ENCODE measurements around the gene PPM1K. TPM values are rescaled to one million over a fixed set of nuclear protein-coding genes. Genes with fewer than 3 reads are reported as not detected.

PPM1K gene
- total RNA-seq, 1 donor from 2014 or later: 37.7 TPM

DNA sequence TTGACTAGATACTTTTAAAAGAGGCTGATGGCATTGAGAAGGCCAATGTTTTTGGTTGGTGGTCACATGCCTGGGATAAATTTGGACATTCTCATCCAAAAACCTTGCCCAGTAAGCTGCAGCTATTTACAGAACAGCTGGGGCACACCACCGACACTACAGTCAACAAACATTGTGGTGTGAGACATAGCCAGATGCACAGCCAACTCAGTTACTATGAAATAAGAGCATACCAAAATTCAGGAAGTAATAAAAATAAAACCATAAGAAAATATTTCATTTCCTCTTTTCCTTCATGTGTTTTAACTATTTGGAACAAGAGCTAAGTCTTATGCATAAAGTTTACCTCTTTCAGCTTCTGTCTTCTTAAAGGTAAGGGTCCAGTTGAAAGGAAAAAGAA, 8.8 kb downstream of the PPM1K start:
- no peaks in the 10 kb centered on the region for H3K27me3 ChIP-seq
- peaks cover 6% of the 10 kb centered on the region for H3K4me1 ChIP-seq
- intact Hi-C loops (cut with DNase I): no loop called here
- no peak for DNase-seq
- peaks cover 6% of the 10 kb centered on the region for H3K36me3 ChIP-seq
- H3K9me3 ChIP-seq: no peaks in the 10 kb centered on the region
- H3K4me3 ChIP-seq: no peak overlapping the region
- TF ChIP-seq, protein P1, sequence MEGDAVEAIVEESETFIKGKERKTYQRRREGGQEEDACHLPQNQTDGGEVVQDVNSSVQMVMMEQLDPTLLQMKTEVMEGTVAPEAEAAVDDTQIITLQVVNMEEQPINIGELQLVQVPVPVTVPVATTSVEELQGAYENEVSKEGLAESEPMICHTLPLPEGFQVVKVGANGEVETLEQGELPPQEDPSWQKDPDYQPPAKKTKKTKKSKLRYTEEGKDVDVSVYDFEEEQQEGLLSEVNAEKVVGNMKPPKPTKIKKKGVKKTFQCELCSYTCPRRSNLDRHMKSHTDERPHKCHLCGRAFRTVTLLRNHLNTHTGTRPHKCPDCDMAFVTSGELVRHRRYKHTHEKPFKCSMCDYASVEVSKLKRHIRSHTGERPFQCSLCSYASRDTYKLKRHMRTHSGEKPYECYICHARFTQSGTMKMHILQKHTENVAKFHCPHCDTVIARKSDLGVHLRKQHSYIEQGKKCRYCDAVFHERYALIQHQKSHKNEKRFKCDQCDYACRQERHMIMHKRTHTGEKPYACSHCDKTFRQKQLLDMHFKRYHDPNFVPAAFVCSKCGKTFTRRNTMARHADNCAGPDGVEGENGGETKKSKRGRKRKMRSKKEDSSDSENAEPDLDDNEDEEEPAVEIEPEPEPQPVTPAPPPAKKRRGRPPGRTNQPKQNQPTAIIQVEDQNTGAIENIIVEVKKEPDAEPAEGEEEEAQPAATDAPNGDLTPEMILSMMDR (IDR thresholded peaks at IDR 0.05): no peak
- no peak overlapping the region for H3K27ac ChIP-seq
- peak; percentile 62 for ATAC-seq

DNA sequence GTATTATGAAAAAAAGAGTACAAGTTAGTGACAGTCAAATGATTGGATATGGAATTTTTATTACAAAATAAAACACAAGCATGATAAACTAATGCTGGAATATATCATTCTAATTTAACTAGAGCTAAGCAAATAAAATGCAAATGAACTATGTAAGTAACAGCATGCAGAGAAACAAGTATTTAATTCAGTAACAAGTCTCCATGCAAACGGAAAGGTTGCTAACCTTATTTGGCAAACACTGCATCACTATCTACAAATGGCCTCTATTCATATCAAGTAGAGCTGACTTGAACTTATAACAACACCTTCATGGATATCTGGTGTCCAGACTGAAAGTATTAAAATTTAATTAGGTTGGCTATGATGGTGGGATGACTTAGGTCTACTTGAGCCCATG, 15.4 kb downstream of the PPM1K start:
- intact Hi-C loops (cut with DNase I): no loop called here
- Histone ChIP-seq H3K9me3 (no peaks in the 10 kb centered on the region), H3K27ac (no peak overlapping the region), H3K4me1 (no peaks in the 10 kb centered on the region), H3K36me3 (peaks cover 22% of the 10 kb centered on the region), H3K4me3 (no peak overlapping the region), H3K27me3 (no peaks in the 10 kb centered on the region)
- DNase-seq (no peak), ATAC-seq (no peak)
- TF ChIP-seq, protein P1 (IDR thresholded peaks at IDR 0.05): no peak

DNA sequence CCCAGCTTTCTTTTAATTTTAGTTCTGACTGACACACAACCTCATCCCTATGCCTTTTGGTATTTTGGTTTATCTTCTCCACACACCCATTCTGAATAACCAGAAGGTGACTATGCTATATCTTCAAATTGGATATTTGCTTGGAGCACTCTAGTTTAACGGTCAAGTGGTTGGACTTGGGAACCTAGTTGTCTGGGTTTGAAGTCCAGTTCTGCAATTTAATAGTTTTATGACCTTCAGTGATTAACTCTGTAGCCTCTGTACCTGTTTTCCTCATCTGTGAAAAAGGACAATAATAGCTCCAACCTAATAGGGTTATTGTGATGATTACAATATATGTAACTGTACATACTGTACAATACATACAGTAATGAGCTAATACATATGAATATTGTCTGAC, 20.0 kb downstream of the PPM1K start:
- no peaks in the 10 kb centered on the region for H3K4me1 ChIP-seq
- ATAC-seq: no peak
- H3K36me3 ChIP-seq: peaks cover 26% of the 10 kb centered on the region
- H3K27ac ChIP-seq: no peak overlapping the region
- intact Hi-C loops (cut with DNase I): no loop called here
- DNase-seq: no peak
- no peak overlapping the region for H3K4me3 ChIP-seq
- TF ChIP-seq, protein P1 (IDR thresholded peaks at IDR 0.05): no peak
- no peaks in the 10 kb centered on the region for H3K9me3 ChIP-seq
- H3K27me3 ChIP-seq: no peaks in the 10 kb centered on the region

DNA sequence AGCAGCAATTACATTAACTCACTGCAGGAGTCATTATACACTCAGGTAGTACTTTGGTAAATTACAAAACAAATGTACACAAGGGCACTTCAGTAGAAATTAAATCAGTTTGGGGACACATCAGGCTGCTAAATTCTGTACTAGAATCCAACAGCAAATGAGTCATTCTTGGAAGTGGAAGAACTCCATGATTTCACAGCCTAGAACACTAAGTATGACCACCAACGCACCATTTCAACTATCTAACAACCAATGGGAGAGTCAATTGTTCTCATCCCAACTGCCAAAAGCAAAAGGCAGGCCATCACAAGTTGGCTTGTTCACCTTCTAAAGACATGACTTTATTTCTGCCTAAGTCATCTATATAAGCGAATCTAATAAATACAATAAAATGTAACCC, 26.6 kb downstream of the PPM1K start:
- TF ChIP-seq, protein P1 (IDR thresholded peaks at IDR 0.05): no peak
- intact Hi-C loops (cut with DNase I): no loop called here

DNA sequence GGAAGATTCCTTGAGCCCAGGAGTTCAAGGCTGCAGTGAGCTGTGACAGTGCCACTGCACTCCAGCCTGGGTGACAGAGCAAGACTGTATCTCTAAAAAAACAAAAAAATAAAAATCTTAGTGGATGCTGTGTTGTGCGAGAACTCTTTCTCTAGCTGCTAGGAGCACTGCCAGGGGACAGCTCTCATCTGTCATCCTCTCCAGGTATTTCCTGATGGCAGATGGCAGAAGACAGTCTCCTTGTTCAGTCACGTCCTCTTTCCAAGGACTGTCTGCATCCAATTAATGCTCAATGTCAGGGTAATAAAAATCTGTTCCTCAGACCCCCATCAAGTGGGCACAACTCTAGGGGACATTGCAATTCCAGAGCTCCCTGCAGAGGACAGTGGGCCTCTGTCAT, 29.2 kb downstream of the PPM1K start:
- intact Hi-C loops (cut with DNase I): no loop called here
- Histone ChIP-seq H3K27ac (no peak overlapping the region), H3K27me3 (no peaks in the 10 kb centered on the region), H3K4me3 (no peak overlapping the region), H3K4me1 (no peaks in the 10 kb centered on the region), H3K9me3 (no peaks in the 10 kb centered on the region), H3K36me3 (no peaks in the 10 kb centered on the region)
- no peak for ATAC-seq
- TF ChIP-seq, protein P1 (IDR thresholded peaks at IDR 0.05): no peak
- no peak for DNase-seq

More for the DNA sequence above, 26.6 kb downstream of the PPM1K start:
- H3K4me1 ChIP-seq: no peaks in the 10 kb centered on the region
- H3K4me3 ChIP-seq: no peak overlapping the region
- H3K27ac ChIP-seq: no peak overlapping the region
- no peak for ATAC-seq
- H3K36me3 ChIP-seq: peaks cover 10% of the 10 kb centered on the region
- no peak for DNase-seq
- no peaks in the 10 kb centered on the region for H3K27me3 ChIP-seq
- no peaks in the 10 kb centered on the region for H3K9me3 ChIP-seq

DNA sequence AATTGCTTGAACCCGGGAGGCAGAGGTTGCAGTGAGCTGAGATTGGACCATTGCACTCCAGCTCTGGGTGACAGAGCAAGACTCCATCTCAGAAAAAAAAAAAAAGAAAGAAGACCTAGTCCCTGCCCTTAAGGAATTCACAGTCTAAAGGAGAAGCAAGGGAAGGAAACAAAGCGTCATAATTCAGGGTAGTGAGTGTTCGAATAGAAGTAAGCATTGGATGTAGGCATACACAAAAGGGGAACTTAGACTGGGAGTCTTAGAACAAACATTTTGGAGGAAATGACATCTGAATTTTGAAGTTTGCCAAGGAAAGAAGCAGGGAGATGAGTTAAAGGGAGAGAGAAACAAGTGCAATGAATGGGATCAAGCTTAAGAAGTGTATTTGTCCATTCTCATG, 32.4 kb downstream of the PPM1K start:
- no peaks in the 10 kb centered on the region for H3K9me3 ChIP-seq
- DNase-seq (no peak), ATAC-seq (no peak)
- no peaks in the 10 kb centered on the region for H3K27me3 ChIP-seq
- H3K4me1 ChIP-seq: no peaks in the 10 kb centered on the region
- TF ChIP-seq, protein P1 (IDR thresholded peaks at IDR 0.05): no peak
- H3K4me3 ChIP-seq: no peak overlapping the region
- no peaks in the 10 kb centered on the region for H3K36me3 ChIP-seq
- intact Hi-C loops (cut with DNase I): no loop called here
- no peak overlapping the region for H3K27ac ChIP-seq

All from upper lobe of right lung (tissue), 1 donor.